AG04449 (cell line): ENCODE results near the gene TMIGD3.

Experiments
- CTCF ChIA-PET: fragments of 350-600 bp; formaldehyde crosslinking; extraction: SDS; loops from one replicate; lab custom pipeline; 2021; ENCODE audit warnings: antibody characterized with exemption; lab: Yijun Ruan, JAX
- POLR2A ChIA-PET: fragments of 400-600, 350-600 bp; formaldehyde crosslinking; extraction: SDS; loops from one replicate; lab custom pipeline; 2020; ENCODE audit warnings: antibody characterized with exemption, inconsistent platforms; lab: Yijun Ruan, JAX
- DNase-seq: peaks from one replicate; pipeline ENCODE4 v3.0.0-alpha.2; 2010; ENCODE audit warnings: low read depth, low spot score
- H3K4me3 ChIP-seq: 2 replicates; pipeline ENCODE4 v1.5.1; 2011; ENCODE audit warnings: low read depth, mild to moderate bottlenecking, control low read depth, low read length
- TF ChIP-seq, protein P1 (sequence below): IDR thresholded peaks from one replicate; pipeline ENCODE4 v1.5.1; 2011; ENCODE audit warnings: mild to moderate bottlenecking, moderate library complexity, low read length, control low read depth, inconsistent platforms; ENCODE audit not compliant: insufficient read depth; ENCODE audit errors: missing control alignments

TMIGD3 gene

DNA sequence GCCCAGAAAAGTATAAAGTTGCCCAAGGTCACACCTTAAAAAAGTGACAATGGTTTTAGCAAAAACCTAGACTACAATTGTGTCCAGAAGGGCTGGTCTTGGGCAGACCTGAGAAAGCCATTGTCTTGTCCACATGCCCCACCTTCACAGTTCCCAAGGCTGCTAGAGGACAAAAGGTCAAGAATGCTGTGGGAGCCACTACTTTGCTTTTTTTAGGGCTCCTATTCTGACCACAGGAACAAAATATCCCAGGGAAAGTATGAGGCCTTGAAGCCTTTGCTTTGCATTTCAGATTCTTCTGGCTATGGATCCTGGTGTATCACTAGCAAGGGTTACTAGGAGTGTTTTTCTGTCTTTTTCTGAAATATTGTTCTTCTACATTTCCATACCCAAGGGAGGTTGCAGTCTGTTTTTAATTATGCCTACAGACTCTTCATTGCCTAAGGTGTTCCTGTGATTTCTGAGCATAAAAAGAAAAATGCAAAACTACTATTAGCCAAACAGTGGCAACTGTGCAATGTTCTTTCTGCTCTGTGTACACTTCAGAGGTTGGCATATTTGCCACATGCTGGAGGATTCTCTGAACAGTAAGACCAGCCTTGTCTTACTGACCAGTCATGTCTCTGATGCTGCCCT lies 18.9 kb downstream of the TMIGD3 start:
- POLR2A ChIA-PET: no interaction called here
- TF ChIP-seq, protein P1, sequence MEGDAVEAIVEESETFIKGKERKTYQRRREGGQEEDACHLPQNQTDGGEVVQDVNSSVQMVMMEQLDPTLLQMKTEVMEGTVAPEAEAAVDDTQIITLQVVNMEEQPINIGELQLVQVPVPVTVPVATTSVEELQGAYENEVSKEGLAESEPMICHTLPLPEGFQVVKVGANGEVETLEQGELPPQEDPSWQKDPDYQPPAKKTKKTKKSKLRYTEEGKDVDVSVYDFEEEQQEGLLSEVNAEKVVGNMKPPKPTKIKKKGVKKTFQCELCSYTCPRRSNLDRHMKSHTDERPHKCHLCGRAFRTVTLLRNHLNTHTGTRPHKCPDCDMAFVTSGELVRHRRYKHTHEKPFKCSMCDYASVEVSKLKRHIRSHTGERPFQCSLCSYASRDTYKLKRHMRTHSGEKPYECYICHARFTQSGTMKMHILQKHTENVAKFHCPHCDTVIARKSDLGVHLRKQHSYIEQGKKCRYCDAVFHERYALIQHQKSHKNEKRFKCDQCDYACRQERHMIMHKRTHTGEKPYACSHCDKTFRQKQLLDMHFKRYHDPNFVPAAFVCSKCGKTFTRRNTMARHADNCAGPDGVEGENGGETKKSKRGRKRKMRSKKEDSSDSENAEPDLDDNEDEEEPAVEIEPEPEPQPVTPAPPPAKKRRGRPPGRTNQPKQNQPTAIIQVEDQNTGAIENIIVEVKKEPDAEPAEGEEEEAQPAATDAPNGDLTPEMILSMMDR: no peak

GRCh38 chr1:111483876-111484275 lies 19.6 kb downstream of the TMIGD3 start:
- no peak for DNase-seq
- no peak overlapping the region for H3K4me3 ChIP-seq
- TF ChIP-seq, protein P1: no peak
- CTCF ChIA-PET: interaction anchor here (3.0 to 9.1 kb wide), 6 partner anchors 24 to 284 kb away, joined by 25 to 122 read pairs (median 60); partner anchors contain the start of gene DDX20
- POLR2A ChIA-PET: no interaction called here

More for the DNA sequence above, 18.9 kb downstream of the TMIGD3 start:
- no peak overlapping the region for H3K4me3 ChIP-seq
- CTCF ChIA-PET: interaction anchor here (2.2 to 9.1 kb wide), 3 partner anchors 13 to 284 kb away, joined by 10 to 122 read pairs (median 25); no protein-coding TSS in a partner anchor
- no peak for DNase-seq

- TF ChIP-seq, protein P1: no peak
- no peak for DNase-seq
- ChIA-PET POLR2A (no interaction called here), CTCF (interaction anchor here (1.2 to 9.1 kb wide), 10 partner anchors 19 to 853 kb away, joined by 3 to 122 read pairs (median 34); partner anchors contain the start of gene DDX20)
- H3K4me3 ChIP-seq: no peak overlapping the region
These were observed 20.3 kb downstream of the TMIGD3 start for GRCh38 chr1:111483166-111483565.

DNA sequence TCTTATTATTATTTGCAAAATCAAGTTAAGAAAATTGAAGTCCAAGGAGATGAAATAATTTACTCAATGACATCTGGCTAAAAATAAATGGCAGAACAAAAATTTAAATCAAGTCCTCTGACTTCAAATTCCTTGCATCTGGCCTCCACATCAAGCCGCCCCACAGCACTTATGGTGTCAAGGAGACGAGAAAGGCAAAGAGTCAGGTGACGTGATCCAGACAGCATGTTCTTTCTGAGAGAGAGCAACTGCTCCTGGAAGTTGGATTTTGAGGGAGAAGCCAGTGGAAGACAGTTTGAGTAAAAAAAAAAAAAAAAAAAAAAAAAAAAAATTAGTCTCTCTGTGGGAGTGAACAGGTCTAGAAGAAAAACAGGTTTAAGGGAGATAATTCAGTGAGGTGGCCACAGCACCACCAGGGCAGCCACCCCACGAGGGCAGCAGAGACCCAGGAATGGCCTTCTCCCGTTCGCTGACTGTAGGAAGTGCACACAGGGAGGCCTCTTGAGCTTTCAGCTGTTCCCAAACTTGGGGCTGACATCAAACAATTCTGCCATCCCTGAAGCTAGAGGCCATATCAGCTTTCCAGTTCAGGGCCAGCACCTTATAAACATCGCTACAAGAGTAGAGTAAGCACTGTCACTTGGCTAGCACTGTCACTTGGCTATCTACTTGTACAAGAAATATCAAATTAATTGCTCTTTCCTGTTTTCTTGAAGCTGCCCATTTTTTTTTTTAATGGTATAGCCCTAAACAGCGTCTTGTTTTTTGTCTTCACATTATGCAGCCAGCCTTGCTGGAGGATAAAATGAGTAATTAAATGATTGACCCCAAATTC lies 21.8 kb downstream of the TMIGD3 start:
- H3K4me3 ChIP-seq: no peak overlapping the region
- ChIA-PET CTCF (interaction anchor here (0.5 to 9.1 kb wide), 45 partner anchors 8 to 908 kb away, joined by 3 to 122 read pairs (median 5); partner anchors contain the start of gene DDX20), POLR2A (no interaction called here)
- TF ChIP-seq, protein P1: peak; percentile 86
- peak; percentile 3 for DNase-seq

DNA sequence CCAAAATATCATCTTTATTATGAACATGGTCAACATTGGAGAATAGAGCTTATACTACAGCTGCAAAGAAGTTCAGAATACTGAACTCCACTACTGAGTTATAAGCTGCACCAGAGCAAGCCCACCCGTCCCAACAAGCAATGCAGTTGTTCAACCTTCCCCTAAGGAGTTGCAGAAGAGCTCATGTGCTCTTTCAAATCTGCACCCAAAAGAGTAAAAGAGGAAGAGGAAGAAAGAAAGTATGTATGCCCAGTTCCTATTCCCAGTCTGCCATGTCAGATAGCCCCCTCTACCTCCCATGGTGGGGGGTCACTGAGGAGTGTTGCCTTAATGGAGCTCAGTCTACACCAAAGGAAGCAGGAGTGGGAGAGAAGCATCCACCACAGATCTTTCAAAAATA lies 22.8 kb downstream of the TMIGD3 start:
- DNase-seq: no peak
- ChIA-PET POLR2A (no interaction called here), CTCF (interaction anchor here (0.6 to 9.1 kb wide), 21 partner anchors 8 to 879 kb away, joined by 3 to 122 read pairs (median 5); partner anchors contain the start of gene DDX20)
- no peak overlapping the region for H3K4me3 ChIP-seq
- TF ChIP-seq, protein P1: no peak
